ENCODE results near the gene SLC24A2. TPM values are rescaled to one million over a fixed set of nuclear protein-coding genes. Genes with fewer than 3 reads are reported as not detected.

The SLC24A2 gene
- total RNA-seq, 2 donors from 2014 or later = 0.05 TPM

DNA sequence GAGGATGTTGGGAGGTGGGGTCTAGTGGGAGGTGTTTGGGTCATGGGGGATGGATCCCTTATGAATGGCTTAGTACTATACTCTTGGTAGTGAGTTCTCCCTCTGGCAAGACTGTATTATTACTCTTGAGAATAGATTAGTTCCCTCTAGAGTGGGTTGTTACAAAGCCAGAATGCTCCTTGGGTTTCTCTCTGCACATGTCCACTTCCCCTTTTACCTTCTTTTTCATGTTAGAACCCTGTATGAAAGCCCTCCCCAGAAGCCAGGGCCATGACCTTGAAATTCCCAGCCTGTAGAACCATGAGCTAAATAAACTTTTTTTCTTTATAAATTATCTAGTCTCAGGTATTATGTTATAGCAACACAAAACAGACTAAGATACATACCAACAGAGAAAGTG lies 31.1 kb downstream of the SLC24A2 start:
- no peak for TF ChIP-seq CTCF (IDR thresholded peaks at IDR 0.05)
- H3K27ac ChIP-seq = no peak overlapping the region
- no peak overlapping the region for H3K9ac ChIP-seq (ENCODE audit: low read depth in 2 of 2, low read length in 2 of 2)
- H3K9me3 ChIP-seq = no peaks in the 10 kb centered on the region
- H3K27me3 ChIP-seq = no peaks in the 10 kb centered on the region
- H3K4me1 ChIP-seq = no peaks in the 10 kb centered on the region
- no peak overlapping the region for H3K4me3 ChIP-seq
- H3K36me3 ChIP-seq = no peaks in the 10 kb centered on the region
- intact Hi-C loops (cut with DNase I) = no loop called here
- no peak for DNase-seq

- H3K9me3 ChIP-seq = no peaks in the 10 kb centered on the region
- DNase-seq = no peak
- no peak for TF ChIP-seq CTCF (IDR thresholded peaks at IDR 0.05)
- H3K27me3 ChIP-seq = no peaks in the 10 kb centered on the region
- no peak overlapping the region for H3K9ac ChIP-seq (ENCODE audit: low read depth in 2 of 2, low read length in 2 of 2)
- no peak overlapping the region for H3K27ac ChIP-seq
- no peaks in the 10 kb centered on the region for H3K36me3 ChIP-seq
- H3K4me1 ChIP-seq = no peaks in the 10 kb centered on the region
- H3K4me3 ChIP-seq = no peak overlapping the region
- intact Hi-C loops (cut with DNase I) = no loop called here
Observed at GRCh38 chr9:19754921-19755320, 33.9 kb downstream of the SLC24A2 start.

- DNase-seq = no peak
- Histone ChIP-seq H3K27me3 (no peaks in the 10 kb centered on the region), H3K36me3 (no peaks in the 10 kb centered on the region), H3K4me3 (no peak overlapping the region), H3K9ac (ENCODE audit: low read depth in 2 of 2, low read length in 2 of 2) (no peak overlapping the region), H3K4me1 (no peaks in the 10 kb centered on the region), H3K27ac (no peak overlapping the region), H3K9me3 (no peaks in the 10 kb centered on the region)
- intact Hi-C loops (cut with DNase I) = no loop called here
- no peak for TF ChIP-seq CTCF (IDR thresholded peaks at IDR 0.05)
Observed at GRCh38 chr9:19748278-19749126, 40.3 kb downstream of the SLC24A2 start.

DNA sequence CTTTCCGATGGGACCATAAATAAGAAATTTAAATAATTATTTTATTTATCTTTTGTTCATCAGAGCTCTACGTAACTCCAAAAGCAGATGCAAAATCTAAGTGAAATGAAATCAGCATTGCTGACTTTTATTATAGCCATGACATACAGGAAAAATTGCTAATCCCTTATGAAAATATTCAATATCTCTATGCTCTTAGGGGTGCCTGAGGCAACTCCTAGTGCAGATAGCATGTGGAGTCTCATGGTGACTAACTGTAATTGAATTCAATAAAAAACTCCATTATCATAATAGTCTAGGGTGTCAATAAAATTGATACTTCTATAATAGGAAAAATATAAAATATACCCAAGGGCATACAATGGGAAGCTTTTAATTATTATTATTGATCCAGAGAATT lies 42.6 kb downstream of the SLC24A2 start:
- H3K27me3 ChIP-seq = no peaks in the 10 kb centered on the region
- intact Hi-C loops (cut with DNase I) = no loop called here
- no peaks in the 10 kb centered on the region for H3K4me1 ChIP-seq
- no peaks in the 10 kb centered on the region for H3K9me3 ChIP-seq
- DNase-seq = no peak
- H3K9ac ChIP-seq (ENCODE audit: low read depth in 2 of 2, low read length in 2 of 2) = no peak overlapping the region
- H3K36me3 ChIP-seq = no peaks in the 10 kb centered on the region
- H3K4me3 ChIP-seq = no peak overlapping the region
- no peak overlapping the region for H3K27ac ChIP-seq
- no peak for TF ChIP-seq CTCF (IDR thresholded peaks at IDR 0.05)

GRCh38 chr9:19741178-19741577 lies 47.7 kb downstream of the SLC24A2 start:
- H3K4me1 ChIP-seq = no peaks in the 10 kb centered on the region
- no peak overlapping the region for H3K27ac ChIP-seq
- no peak overlapping the region for H3K9ac ChIP-seq (ENCODE audit: low read depth in 2 of 2, low read length in 2 of 2)
- no peak overlapping the region for H3K4me3 ChIP-seq
- no peak for TF ChIP-seq CTCF (IDR thresholded peaks at IDR 0.05)
- H3K27me3 ChIP-seq = no peaks in the 10 kb centered on the region
- H3K36me3 ChIP-seq = no peaks in the 10 kb centered on the region
- intact Hi-C loops (cut with DNase I) = no loop called here
- H3K9me3 ChIP-seq = no peaks in the 10 kb centered on the region
- no peak for DNase-seq
